ENCODE measurements around the gene VAC14.

The VAC14 gene

DNA sequence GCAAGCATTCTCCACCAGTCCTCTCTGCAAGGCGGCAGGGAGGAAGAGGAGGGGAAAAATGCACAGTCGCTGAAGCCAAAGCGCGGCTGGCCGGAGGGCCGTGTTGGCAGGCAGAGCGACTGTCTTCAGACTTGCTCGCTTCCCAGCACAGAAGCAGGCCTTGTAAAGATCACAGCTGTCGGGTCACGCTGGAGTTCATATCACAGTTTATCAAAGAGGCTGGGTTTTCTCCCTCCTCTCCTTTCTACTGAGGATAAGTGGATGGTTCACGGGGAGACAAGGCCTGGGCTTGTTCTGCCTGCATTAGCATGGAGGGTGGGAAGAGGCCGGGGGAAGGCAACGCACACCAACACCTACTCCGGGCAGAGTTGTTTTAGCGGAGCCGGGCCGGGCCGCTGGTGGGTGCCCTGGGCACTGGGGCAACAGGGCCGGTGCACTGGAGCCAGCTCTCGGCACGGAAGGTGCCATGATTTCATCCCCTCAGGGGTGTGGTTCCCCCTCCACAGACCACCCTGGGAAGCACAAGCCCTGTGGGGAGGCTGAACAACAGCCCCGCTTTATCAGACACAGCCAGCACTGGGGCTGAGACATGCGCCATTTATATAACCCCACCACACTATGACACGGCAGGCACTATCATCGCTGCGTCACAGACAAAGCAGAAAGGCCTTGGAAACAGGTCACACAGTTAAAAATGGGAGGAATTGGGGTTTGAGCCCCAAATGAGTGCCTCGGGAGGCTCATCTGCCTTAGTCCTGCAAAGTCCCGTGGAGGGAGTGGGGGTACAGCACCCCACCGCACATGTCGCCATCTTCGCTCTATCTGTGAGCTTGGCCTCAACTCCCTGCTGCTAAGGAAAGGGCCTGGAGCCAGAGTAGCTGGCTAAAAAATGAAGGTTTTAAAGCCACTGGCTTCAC is 74.8 kb downstream of the VAC14 start:
- TF ChIP-seq, protein P1, sequence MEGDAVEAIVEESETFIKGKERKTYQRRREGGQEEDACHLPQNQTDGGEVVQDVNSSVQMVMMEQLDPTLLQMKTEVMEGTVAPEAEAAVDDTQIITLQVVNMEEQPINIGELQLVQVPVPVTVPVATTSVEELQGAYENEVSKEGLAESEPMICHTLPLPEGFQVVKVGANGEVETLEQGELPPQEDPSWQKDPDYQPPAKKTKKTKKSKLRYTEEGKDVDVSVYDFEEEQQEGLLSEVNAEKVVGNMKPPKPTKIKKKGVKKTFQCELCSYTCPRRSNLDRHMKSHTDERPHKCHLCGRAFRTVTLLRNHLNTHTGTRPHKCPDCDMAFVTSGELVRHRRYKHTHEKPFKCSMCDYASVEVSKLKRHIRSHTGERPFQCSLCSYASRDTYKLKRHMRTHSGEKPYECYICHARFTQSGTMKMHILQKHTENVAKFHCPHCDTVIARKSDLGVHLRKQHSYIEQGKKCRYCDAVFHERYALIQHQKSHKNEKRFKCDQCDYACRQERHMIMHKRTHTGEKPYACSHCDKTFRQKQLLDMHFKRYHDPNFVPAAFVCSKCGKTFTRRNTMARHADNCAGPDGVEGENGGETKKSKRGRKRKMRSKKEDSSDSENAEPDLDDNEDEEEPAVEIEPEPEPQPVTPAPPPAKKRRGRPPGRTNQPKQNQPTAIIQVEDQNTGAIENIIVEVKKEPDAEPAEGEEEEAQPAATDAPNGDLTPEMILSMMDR (IDR thresholded peaks at IDR 0.05; ENCODE audit: extremely low read depth, missing control alignments): no peak
- DNase-seq (ENCODE audit: low spot score): no peak

DNA sequence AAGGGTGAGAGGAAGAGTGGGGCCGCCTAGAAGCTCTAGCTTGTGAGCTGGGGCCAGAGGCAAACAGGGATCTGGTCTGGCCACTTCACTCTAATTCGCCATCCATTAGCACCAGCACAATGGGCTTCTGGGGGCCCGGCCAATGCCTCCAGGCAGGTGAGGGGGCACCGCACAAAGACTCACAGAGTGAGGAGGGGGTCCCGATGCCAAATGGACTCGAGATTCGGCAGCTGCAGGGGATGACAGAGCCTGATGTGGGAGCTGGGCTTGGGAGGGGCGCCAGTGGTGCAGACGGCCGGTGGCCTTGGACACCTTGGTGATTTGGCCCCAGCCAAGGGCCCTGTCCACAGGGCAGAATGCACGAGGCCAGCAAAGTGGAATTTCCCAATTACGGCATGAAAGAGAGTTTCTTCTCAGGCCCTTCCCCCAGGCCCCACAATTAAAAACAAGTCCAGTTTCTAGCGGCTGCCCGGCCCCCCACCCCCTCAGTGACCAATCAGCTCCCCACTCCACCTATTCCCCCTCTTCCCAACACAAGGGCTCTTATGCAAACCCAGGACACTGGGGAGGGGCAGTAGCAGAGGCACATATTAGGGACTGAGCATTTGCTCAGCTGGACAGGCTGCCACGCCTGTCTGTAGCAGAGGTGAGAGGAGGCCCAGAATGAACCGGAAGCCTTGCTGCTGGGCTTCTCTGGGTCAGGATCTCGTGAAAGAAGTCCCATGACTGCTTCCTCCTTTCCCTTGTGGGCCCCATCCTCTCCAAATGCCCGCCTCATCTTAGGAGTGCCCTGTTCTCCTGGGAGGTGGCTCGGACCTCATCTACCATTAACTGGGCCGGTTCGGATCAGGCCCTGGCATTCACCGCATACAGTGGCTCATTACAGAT is 75.7 kb downstream of the VAC14 start:
- TF ChIP-seq, protein P1 (IDR thresholded peaks at IDR 0.05; ENCODE audit: extremely low read depth, missing control alignments): no peak
- no peak for DNase-seq (ENCODE audit: low spot score)

DNA sequence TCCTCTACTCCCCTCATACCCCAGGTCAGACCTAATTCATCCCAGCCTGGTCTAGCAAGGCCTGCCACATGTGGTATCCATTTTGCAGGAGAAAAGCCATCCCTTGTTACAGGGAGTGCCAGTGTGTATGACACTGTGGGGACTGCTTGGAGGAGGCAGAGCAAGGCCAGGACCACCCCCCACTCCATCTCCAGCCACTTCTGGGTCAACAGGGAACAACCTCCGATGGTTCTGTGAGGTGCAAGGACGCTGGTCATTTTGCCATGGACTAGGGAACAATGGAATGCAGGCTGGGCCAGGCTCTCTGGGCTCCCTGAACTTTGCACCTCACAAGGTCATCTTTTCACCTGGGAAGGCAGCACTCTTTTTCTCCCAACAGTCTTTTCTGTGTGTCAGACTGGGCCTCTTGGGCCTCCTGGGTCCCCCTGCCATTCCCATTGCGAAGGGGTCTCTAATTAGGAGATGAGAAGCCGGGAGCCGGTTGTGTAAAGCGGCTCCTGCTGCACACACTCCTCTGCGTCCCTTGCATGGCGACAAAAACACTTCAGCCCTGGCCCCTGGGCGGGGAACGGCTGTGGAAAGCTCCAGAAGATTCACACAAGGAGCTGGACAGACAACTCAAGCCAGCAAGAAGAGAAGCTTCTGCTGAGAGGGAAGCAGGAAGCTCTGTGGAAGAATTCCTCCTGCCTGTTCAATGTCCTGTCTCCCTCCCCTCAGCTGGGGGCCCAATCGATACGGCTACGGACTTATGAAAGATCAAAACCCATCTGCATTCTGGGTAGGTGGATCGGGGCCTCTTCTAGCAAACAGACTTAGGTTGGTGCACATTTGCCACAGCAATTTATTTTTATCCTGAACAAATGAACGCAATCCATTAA is 76.6 kb downstream of the VAC14 start:
- DNase-seq (ENCODE audit: low spot score): no peak
- TF ChIP-seq, protein P1 (IDR thresholded peaks at IDR 0.05; ENCODE audit: extremely low read depth, missing control alignments): no peak

DNA sequence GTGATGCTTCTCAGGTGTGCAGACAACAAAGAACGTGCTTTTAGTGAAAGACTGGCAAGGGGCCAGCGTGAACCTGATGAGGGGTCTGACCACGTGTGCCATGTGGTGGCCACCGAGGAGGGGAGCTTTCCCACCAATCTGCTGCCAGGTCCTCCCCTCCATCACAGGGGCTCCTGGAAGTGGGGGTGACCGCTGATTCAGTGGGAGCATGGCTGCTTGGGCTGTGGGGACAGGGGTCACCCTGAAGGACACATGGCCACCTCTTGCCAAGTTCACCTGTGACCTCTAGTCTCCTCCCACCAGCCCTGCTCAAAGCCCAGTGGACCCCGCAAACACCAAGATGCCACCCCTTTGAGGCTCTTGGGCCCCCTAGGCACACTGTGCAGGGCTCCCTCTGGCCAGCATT is 77.2 kb downstream of the VAC14 start:
- TF ChIP-seq, protein P1 (IDR thresholded peaks at IDR 0.05; ENCODE audit: extremely low read depth, missing control alignments): no peak
- DNase-seq (ENCODE audit: low spot score): no peak

DNA sequence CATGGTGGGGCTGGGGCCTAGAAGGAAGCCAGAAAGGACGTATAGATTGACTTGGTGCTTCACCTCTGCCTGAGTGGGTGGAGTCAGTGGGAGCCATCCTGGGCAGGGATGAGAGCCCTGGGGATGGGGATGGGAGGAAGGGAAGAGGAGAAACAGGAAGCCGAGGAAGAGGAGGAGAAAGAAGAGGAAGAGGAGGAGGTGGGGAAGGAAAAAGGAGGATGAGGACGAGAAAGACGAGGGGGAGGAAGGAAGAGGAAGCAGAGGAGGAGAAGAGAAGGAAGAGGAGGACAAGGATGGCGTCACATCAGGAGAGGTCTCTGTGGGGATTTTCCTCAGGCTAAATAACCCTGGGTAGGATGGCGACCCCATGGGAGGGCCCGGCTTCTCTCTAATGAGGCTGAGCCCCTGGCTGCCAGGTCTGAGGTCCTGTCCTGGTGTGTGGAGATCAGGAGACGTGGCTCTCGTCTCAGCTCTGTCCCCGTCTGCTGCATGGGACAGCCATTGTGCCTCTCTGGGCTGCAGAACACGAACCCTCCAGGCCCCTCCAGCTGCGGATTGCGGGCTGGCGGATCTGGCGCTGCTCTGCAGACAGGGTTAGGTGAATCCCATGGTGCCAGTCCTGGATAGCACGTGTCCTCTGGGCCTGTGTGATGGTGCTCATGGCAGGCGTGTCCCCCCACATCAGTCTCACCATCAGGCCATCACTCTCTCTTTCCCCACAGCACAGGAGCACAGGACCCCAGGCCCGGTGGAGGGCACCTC is 79.6 kb downstream of the VAC14 start:
- TF ChIP-seq, protein P1 (IDR thresholded peaks at IDR 0.05; ENCODE audit: extremely low read depth, missing control alignments): no peak
- DNase-seq (ENCODE audit: low spot score): no peak

DNA sequence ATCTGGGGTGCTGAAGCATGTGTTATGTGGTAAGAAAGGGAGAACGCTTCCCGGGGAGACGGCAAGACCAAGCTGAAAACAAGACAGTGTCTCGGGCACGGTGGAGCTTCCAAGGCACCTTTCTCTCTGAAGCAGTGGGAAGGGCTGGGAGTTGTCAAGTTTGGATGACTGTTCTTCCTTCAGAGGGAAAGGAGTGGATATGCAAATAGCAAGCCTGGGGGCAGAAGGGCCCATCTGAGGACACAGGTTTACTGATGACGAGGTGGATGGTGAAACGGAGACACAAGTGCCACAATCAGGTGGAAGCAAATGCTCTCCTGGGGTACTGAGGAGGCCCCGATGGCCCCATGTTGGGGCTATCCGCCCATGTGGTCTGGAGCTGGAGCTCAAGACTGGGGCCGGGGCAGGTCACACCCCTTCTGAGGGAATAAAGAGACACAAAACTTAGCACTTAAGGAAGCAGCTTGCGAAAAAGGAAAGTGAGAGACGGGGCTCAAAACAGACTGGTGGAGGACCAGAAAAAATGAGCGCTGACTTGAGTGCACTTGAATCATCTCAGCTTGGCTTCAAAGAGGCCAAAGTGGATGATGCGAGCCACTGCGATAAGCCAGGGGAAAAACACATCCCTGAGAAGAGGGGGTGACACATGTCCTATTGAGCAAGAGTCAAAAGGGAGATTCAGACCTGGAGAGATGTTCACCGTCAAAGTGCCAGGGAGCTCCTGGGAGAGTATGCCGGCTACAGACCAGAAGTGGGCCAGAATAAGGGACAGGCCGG is 80.3 kb downstream of the VAC14 start:
- TF ChIP-seq, protein P1 (IDR thresholded peaks at IDR 0.05; ENCODE audit: extremely low read depth, missing control alignments): no peak
- DNase-seq (ENCODE audit: low spot score): no peak

Data from GM20000 (cell line).